DND-41 (cell line): Measurements from ENCODE around the gene TRPM5.

Experiments
- CTCF ChIP-seq: IDR thresholded peaks from 2 replicates; pipeline ENCODE4 v1.5.1; 2012; ENCODE audit warnings: borderline replicate concordance, low read length, moderate library complexity, mild to moderate bottlenecking; ENCODE audit not compliant: poor library complexity, severe bottlenecking; ENCODE audit errors: extremely low read depth
- EZH2 ChIP-seq: IDR thresholded peaks from 3 replicates; pipeline ENCODE4 v1.6.1; 2012; ENCODE audit warnings: borderline replicate concordance, low read depth, mild to moderate bottlenecking, moderate library complexity, low read length, inconsistent platforms; ENCODE audit not compliant: severe bottlenecking

DNA sequence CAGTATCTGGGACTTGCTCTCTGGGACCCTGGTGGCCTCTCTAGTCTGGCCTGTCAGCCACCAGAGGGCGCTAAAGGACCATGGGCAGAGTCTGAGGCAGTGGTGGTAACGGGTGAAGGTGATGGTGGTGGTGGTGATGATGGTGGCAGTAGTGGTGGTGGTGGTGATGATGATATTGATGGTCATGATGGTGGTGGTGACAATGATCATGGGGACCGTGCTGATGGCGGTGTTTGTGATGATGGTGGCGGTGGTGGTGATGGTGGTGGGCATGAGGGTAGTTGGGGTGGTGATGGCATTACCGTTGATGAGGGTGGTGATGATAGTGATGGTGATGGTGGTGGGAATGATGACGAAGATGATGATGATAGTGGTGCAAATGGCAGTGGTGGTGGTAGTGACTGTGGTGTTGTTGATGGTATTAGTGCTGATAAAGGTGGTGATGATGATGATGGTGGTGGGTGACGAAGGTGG, 16.0 kb downstream of the TRPM5 start:
- TF ChIP-seq CTCF: peak; percentile 89
- no peak for TF ChIP-seq EZH2
